A549 treated with CORT108297 at 1 μM for 4 hours (cell line): ENCODE data around the gene CFAP99. TPM values are rescaled to one million over a fixed set of nuclear protein-coding genes. Genes with fewer than 3 reads are reported as not detected.

ENCODE experiments used
- total RNA-seq: library from RNA; stranded (reverse); fragments of 200-300 nt; extraction: Qiagen RNA extraction; gene quantifications from 5 replicates; pipeline ENCODE4 v1.2.3, GENCODE V29; 2022

The CFAP99 gene
- 0.05 to 0.35 TPM (median 0.06 TPM) in 5 replicates for total RNA-seq

DNA sequence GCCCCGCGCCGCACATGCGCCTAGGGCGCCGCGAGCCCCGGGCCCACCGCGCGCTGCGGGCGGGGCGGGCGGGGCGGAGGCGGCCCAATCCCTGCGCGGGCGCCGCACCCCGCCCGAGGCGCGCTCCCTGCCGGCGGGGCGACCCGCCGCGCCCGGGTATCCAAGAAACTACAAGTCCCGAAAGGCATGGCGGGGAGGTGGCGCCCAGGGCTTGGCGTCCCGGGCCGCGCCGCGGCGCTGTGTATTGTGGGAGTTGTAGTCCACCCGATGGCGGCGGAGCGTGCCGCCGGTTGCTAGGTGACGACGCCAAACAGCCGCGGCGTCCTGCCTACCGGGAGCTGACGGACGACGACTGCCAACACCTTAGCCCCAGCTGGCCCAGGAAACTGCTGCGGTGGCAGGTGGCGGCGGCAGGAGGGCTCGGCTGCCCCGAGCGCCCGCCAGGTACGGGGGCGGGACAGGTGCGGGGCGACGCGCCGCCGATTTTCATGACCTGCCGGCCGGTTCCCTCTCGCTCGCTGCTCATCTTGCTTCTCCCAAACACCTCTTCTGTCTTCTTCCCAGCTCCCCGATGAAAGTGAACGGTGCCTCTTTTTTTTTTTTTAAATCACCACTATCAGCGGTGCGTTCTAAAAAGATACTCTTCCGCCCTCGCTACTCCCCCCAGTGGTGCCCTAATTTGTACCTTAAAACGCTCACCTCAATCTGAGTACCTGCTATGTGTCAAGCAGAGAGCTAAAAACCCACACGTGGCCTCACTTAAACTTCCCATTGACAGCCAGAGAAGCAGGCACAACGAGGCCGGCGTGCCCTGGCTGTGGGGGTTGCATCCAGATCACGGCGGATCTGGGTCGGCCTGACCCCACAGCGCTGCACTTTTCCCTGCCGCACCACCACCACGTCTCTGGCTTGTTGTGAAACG is at the start of gene CFAP99:
Gene CFAP99, plus strand, starts transcription at position 306 of the 922 bp plus-strand sequence.

GRCh38 chr4:2417765-2418649 is 748 bp upstream of the CFAP99 start, which contains the start of gene ZFYVE28:
ZFYVE28 (minus strand) TSS chr4:2418645; CDS start chr4:2418323, 322 bp downstream.

GRCh38 chr4:2468456-2469191 is 49.9 kb downstream of the CFAP99 start, which contains the start of gene RNF4:
RNF4 (plus strand) TSS chr4:2469106; CDS start chr4:2490494, 21,388 bp downstream.

Other genes starting within 250 kb of the CFAP99 start
- gene HAUS3, start 176.8 kb upstream of the CFAP99 start, total RNA-seq = 6.7 to 8.9 TPM (median 7.7 TPM) in 5 replicates
- 0.51 to 1.2 TPM (median 0.69 TPM) in 5 replicates for gene POLN, start 176.8 kb upstream of the CFAP99 start, total RNA-seq
- gene MXD4, start 156.8 kb upstream of the CFAP99 start, total RNA-seq = 12.4 to 21.3 TPM (median 19.1 TPM) in 5 replicates
- gene ZFYVE28, start 310 bp upstream of the CFAP99 start, total RNA-seq = 1.9 to 2.7 TPM (median 2.4 TPM) in 5 replicates
- 57.3 to 81.9 TPM (median 62.5 TPM) in 5 replicates for gene RNF4, start 50.2 kb downstream of the CFAP99 start, total RNA-seq
- gene FAM193A, start 117.7 kb downstream of the CFAP99 start, total RNA-seq = 8.2 to 9.1 TPM (median 8.9 TPM) in 5 replicates